Breast epithelium (tissue), 4 donors: ENCODE measurements around the gene CENPC. TPM values are rescaled to one million over a fixed set of nuclear protein-coding genes. Genes with fewer than 3 reads are reported as not detected.
"Not testable (repeated sequence)": the region's sequence is repeated elsewhere in the genome, so short reads cannot be mapped to it uniquely, and the experiment has no call there.

ENCODE experiments used
- DNase-seq, 2 donors: peaks; one replicate each; pipeline ENCODE4 v3.0.0-alpha.2; 2019; ENCODE audit warnings: low spot score in 2 of 2
- H3K27ac ChIP-seq, 2 donors: fragments of 200-600 bp; sonication (generic) in 1 of 2; one replicate each; pipeline ENCODE4 v1.5.1; 2016 to 2019; ENCODE audit warnings: mild to moderate bottlenecking in 1 of 2
- H3K27me3 ChIP-seq, 2 donors: fragments of 200-600 bp; sonication (generic) in 1 of 2; one replicate each; pipeline versions ENCODE4 v1.5.1 to v1.6.0; 2017 to 2019; ENCODE audit warnings: control low read depth in 1 of 2, mild to moderate bottlenecking in 1 of 2
- H3K36me3 ChIP-seq: fragments of 200-600 bp; one replicate; pipeline ENCODE4 v1.5.1; 2019
- H3K4me1 ChIP-seq, 2 donors: fragments of 200-600 bp; sonication (generic); one replicate each; pipeline ENCODE4 v1.5.1; 2016 to 2019; ENCODE audit warnings: control low read depth in 1 of 2
- H3K4me3 ChIP-seq, 3 donors: fragments of 200-600 bp; sonication (generic); 1 replicate in 2 of 3; 2 replicates in 1 of 3; pipeline ENCODE4 v1.5.1; 2016 to 2019; ENCODE audit warnings: mild to moderate bottlenecking in 3 of 3, moderate library complexity in 2 of 3
- H3K9me3 ChIP-seq, 2 donors: fragments of 200-600 bp; sonication (generic) in 1 of 2; one replicate each; pipeline ENCODE4 v1.5.1; 2016 to 2019; ENCODE audit warnings: control low read depth in 1 of 2
- POLR2A ChIP-seq: fragments of 450-650 bp; IDR thresholded peaks from one replicate; pipeline ENCODE4 v1.6.1; 2016; ENCODE audit warnings: antibody characterized with exemption, mild to moderate bottlenecking, moderate library complexity
- POLR2AphosphoS5 ChIP-seq, 3 donors: sonication (generic); formaldehyde crosslinking; IDR thresholded peaks; one replicate each; pipeline ENCODE4 v1.6.1; 2017; ENCODE audit warnings: antibody characterized with exemption in 3 of 3
- intact Hi-C: fragments of 100-400 bp; cut with DNase I; formaldehyde crosslinking; loops from one replicate; pipeline ENCODE4 v1.15.1; 2023; ENCODE audit warnings: low total_unique reads
- total RNA-seq, 3 donors: library from RNA; depleted of rRNA; stranded (reverse); fragments of >200 nt; gene quantifications; one replicate each; pipeline ENCODE4 v1.1.0, GENCODE V29; 2016
- TF ChIP-seq, protein P1 (sequence below), 3 donors: fragments of 450-650 bp; IDR thresholded peaks; one replicate each; pipeline ENCODE4 v1.5.1; 2016 to 2017; ENCODE audit warnings: antibody characterized with exemption in 3 of 3, mild to moderate bottlenecking in 3 of 3, moderate library complexity in 3 of 3

Gene CENPC
- total RNA-seq, 3 donors from 2014 or later: 30.7 to 67.6 (median 45.9) TPM

DNA sequence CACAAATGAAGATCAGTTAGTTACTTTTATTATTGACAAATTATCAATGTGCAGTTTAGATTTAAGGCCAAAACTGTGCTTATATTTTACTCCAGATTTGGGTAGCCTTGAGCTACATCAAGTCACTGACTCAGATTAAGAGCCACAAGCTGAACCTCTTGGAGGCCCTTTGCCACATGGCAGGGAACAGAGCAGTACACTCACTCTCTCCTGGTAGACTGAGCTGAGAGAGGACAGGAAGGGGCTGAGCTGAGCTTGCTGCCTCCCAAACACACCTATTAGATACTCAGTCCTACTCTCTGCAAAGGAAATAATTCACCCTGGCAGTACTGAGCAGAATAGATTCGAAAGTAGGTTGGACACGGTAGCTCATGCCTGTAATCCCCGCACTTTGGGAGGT is 21.0 kb upstream of the CENPC start:
- Histone ChIP-seq H3K4me3 (no peak overlapping the region), H3K4me1 (no peaks in the 10 kb centered on the region), H3K36me3 (no peaks in the 10 kb centered on the region), H3K9me3 (no peaks in the 10 kb centered on the region), H3K27ac (no peak overlapping the region), H3K27me3 (no peaks in the 10 kb centered on the region)
- TF ChIP-seq POLR2AphosphoS5 (IDR thresholded peaks at IDR 0.05) (no peak), POLR2A (no peak)
- TF ChIP-seq, protein P1, sequence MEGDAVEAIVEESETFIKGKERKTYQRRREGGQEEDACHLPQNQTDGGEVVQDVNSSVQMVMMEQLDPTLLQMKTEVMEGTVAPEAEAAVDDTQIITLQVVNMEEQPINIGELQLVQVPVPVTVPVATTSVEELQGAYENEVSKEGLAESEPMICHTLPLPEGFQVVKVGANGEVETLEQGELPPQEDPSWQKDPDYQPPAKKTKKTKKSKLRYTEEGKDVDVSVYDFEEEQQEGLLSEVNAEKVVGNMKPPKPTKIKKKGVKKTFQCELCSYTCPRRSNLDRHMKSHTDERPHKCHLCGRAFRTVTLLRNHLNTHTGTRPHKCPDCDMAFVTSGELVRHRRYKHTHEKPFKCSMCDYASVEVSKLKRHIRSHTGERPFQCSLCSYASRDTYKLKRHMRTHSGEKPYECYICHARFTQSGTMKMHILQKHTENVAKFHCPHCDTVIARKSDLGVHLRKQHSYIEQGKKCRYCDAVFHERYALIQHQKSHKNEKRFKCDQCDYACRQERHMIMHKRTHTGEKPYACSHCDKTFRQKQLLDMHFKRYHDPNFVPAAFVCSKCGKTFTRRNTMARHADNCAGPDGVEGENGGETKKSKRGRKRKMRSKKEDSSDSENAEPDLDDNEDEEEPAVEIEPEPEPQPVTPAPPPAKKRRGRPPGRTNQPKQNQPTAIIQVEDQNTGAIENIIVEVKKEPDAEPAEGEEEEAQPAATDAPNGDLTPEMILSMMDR (IDR thresholded peaks at IDR 0.05): no peak
- no peak for DNase-seq
- intact Hi-C loops: no loop called here

DNA sequence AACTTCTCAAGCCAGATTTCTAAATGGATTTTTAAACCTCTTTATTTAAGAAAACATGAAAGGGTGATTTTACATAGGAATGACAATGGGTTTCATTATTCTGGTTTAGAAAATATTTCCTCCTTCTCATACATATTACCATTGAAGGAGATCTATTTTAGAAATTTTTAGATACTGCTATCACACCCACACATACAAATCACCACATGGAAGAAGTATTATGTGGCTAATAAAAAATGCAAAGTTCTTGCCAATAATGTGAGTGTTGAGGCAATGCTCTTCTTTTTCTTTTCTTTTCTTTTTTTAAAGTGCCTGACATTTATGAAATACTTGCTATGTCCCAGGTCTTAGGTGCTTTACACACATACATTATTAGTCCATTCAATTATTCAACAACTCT is 20.0 kb upstream of the CENPC start:
- intact Hi-C loops: no loop called here
- TF ChIP-seq POLR2A: no peak
- no peaks in the 10 kb centered on the region for H3K4me1 ChIP-seq

DNA sequence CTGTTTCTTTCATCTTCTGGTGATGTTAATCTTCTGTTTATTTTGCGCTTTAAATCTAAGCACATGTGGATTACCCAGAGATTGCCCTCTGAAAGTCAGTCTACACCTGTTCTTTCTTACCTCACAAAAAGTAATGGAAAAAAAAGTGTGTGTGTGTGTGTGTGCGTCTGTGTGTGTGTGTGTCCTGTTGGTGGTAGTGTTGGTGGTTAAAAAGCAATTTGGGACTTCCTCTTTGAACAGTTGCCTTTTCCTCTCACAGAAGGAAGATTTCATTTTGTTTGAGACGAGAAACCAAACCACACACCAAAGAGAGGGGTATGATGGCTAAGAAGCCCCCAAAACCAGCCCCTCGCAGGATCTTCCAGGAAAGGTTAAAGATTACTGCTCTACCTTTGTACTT is 13.2 kb upstream of the CENPC start, which contains the start of gene STAP1:
Gene STAP1, plus strand, starts transcription at position 235 of the 400 bp plus-strand sequence. Its CDS starts 83 bp downstream, at position 318.
- TF ChIP-seq POLR2A: no peak
- TF ChIP-seq POLR2AphosphoS5 (IDR thresholded peaks at IDR 0.05): no peak
- TF ChIP-seq, protein P1 (IDR thresholded peaks at IDR 0.05): no peak
- Histone ChIP-seq H3K27ac (no peak within 1 kb of the TSS), H3K4me3 (no peak within 1 kb of the TSS)

More for the DNA sequence above, 20.0 kb upstream of the CENPC start:
- DNase-seq: no peak
- no peak overlapping the region for H3K27ac ChIP-seq
- H3K27me3 ChIP-seq: no peaks in the 10 kb centered on the region
- no peaks in the 10 kb centered on the region for H3K36me3 ChIP-seq
- H3K4me3 ChIP-seq: no peak overlapping the region
- no peaks in the 10 kb centered on the region for H3K9me3 ChIP-seq

DNA sequence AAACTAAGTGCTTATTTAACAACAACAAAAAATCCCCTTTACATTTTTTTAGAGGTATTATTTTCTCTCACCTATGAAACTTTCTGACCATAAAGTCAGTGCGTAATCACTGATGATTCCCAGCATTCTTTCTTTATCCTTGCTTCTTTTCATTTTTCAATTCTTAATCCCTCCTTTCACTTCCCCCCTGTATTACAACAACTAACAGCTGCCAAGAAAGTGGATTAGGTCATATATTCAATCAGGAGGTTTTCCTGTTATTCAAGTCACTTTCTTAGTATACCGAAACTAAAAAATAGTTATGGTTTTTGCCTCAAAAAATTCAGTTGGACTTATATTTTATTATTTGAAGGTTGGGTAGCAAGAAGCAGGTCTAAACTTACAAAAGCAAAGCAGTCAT is 11.1 kb upstream of the CENPC start:
- no peaks in the 10 kb centered on the region for H3K9me3 ChIP-seq
- TF ChIP-seq, protein P1 (IDR thresholded peaks at IDR 0.05): no peak
- TF ChIP-seq POLR2AphosphoS5 (IDR thresholded peaks at IDR 0.05): no peak
- no peak for TF ChIP-seq POLR2A
- intact Hi-C loops: no loop called here
- H3K4me3 ChIP-seq: no peak overlapping the region
- no peak overlapping the region for H3K27ac ChIP-seq
- no peaks in the 10 kb centered on the region for H3K36me3 ChIP-seq
- no peak for DNase-seq
- H3K4me1 ChIP-seq: no peaks in the 10 kb centered on the region
- H3K27me3 ChIP-seq: no peaks in the 10 kb centered on the region

More for the DNA sequence above, 13.2 kb upstream of the CENPC start, which contains the start of gene STAP1:
- Histone ChIP-seq H3K9me3 (no peaks in the 10 kb centered on the region), H3K4me1 (no peaks in the 10 kb centered on the region), H3K27me3 (no peaks in the 10 kb centered on the region), H3K36me3 (no peaks in the 10 kb centered on the region)
- intact Hi-C loops: no loop called here
- DNase-seq: no peak

DNA sequence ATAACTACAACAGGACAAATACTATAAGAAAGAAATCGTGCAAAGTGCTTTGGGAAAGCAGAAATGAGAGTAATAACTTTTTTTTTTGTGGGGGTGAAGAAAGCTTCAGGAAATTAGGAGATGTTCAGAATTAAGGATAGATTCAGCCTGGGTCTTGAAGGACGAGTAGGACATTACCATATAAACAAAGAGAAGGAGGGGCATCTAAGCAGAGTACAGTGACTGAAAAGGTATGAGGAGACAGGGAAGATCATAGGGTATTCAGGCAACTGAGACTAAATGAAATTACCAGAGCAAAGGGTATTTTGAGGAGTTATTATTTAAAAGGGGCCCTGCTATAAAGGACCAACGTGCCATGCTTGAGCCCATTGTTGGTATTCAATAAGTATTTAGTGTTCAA is 10.1 kb upstream of the CENPC start:
- Histone ChIP-seq H3K36me3 (no peaks in the 10 kb centered on the region), H3K27me3 (no peaks in the 10 kb centered on the region), H3K27ac (no peak overlapping the region), H3K4me3 (no peak overlapping the region), H3K4me1 (no peaks in the 10 kb centered on the region), H3K9me3 (no peaks in the 10 kb centered on the region)
- intact Hi-C loops: no loop called here
- no peak for DNase-seq
- TF ChIP-seq POLR2A (no peak), POLR2AphosphoS5 (IDR thresholded peaks at IDR 0.05) (no peak)
- TF ChIP-seq, protein P1 (IDR thresholded peaks at IDR 0.05): no peak

DNA sequence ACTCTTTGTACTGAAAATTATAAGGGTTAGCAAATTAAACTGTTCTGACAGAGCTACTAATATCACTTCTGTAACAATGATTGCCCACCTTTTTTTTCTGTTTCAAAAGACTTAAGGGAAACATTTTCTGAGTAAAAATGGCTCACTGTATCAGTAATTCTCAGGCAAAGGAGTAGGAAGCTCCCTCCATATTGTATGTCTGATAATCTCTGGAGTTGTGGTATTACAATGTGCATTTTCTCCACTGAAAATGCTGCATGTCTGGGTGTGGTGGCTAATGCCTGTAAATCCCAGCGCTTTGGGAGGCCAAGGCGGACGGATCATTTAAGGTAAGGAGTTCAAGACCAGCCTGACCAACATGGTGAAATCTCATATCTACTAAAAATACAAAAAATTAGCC is 8.8 kb upstream of the CENPC start:
- intact Hi-C loops: no loop called here
- DNase-seq: no peak
- H3K4me1 ChIP-seq: no peaks in the 10 kb centered on the region
- no peaks in the 10 kb centered on the region for H3K36me3 ChIP-seq
- TF ChIP-seq POLR2AphosphoS5 (IDR thresholded peaks at IDR 0.05) (no peak), POLR2A (no peak)
- TF ChIP-seq, protein P1 (IDR thresholded peaks at IDR 0.05): no peak
- H3K4me3 ChIP-seq: no peak overlapping the region
- H3K27ac ChIP-seq: no peak overlapping the region
- H3K27me3 ChIP-seq: no peaks in the 10 kb centered on the region
- H3K9me3 ChIP-seq: no peaks in the 10 kb centered on the region

DNA sequence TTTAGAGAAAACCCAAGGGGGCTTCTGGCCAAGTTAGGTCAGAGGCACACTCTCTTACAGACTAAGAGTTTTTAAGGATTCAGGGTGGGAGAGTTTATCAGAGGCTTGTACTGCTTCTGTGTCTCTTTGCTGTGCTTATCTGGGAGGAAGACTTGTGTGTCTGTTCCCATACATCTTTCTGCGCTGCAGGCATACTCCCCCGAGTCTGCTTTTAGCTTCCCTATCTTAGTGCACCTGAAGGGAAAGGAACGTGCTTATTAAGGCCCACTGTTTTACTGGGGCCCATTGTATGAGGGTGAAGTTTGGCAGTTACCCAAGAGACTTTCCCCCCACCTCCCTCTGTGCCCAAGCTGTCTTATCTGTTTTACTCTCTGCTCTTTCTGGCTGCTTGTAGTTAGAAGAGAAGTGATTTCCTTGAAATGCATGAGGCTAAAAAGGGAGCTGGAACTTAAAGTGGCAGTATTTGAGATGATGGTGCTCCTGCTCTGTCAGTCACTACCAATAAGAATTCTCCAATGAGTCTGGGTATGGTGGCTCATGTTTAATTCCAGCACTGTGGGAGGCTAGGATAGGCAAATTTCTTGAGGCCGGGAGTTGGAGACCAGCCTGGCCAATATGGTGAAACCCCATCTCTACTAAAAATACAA is 7.0 kb upstream of the CENPC start:
- H3K27me3 ChIP-seq, H3K27ac ChIP-seq, DNase-seq, intact Hi-C loops, H3K9me3 ChIP-seq, H3K4me3 ChIP-seq, H3K36me3 ChIP-seq, H3K4me1 ChIP-seq: not testable (repeated sequence)
